ENCODE data around the gene NDUFA5.

DNA sequence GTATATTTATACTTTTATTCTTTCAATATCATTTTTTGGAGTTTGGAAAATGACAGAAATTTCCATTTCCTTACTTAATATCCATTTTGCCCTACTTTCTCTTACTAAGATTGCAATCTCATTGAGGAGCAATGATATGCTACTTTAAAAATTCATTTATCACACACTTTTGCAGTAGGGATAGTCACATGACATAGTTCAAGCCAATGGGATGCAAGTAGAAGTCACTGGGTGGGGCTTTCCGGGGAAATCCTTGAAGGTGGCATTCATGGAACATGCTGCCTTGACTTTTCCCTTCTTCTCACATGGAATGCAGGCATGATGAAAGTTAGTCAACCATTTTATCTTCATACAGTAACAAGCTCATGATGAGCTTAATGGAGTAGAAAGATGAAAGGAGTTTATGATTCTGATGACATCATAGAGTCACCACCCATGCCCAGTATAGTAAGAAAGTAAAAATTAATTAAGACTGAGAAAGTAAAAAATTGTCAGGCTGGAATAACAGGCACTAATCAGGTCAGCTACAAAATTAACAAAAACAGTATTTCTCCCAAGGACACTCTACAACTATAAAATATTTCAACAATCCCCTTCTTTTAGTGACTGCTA is 56.6 kb downstream of the NDUFA5 start:
- no peak for TF ChIP-seq GATA2 (IDR thresholded peaks at IDR 0.05; ENCODE audit: low read depth, low read length)
- no peak for TF ChIP-seq GATA3 (IDR thresholded peaks at IDR 0.05; ENCODE audit: low read depth, low read length)

All from SH-SY5Y (cell line).